Trophoblast cell (in vitro differentiated cells and primary cell): ENCODE data around the gene NCAPD3.

Experiments
- DNase-seq, 2 donors: peaks; one replicate each; pipeline ENCODE4 v3.0.0-alpha.2; 2016
- H2AFZ ChIP-seq: 2 replicates; pipeline ENCODE4 v1.6.1; 2013; ENCODE audit warnings: low read length, moderate library complexity, mild to moderate bottlenecking; ENCODE audit not compliant: insufficient read depth, poor library complexity
- H2AK5ac ChIP-seq: 2 replicates; pipeline ENCODE4 v1.6.1; 2013; ENCODE audit warnings: mild to moderate bottlenecking, low read length
- H2BK120ac ChIP-seq: 2 replicates; pipeline ENCODE4 v1.6.1; 2013; ENCODE audit warnings: low read length, mild to moderate bottlenecking, moderate library complexity; ENCODE audit not compliant: insufficient read depth, poor library complexity
- H2BK12ac ChIP-seq: 2 replicates; pipeline ENCODE4 v1.6.1; 2013; ENCODE audit warnings: mild to moderate bottlenecking, low read length, moderate library complexity
- H2BK5ac ChIP-seq: 2 replicates; pipeline ENCODE4 v1.6.1; 2013; ENCODE audit warnings: low read length, low read depth, moderate library complexity, mild to moderate bottlenecking; ENCODE audit not compliant: poor library complexity
- H3K14ac ChIP-seq: 2 replicates; pipeline ENCODE4 v1.6.1; 2013; ENCODE audit warnings: mild to moderate bottlenecking, low read length
- H3K18ac ChIP-seq: 2 replicates; pipeline ENCODE4 v1.6.1; 2013; ENCODE audit warnings: mild to moderate bottlenecking, low read length
- H3K23ac ChIP-seq: 2 replicates; pipeline ENCODE4 v1.6.1; 2013; ENCODE audit warnings: low read length
- H3K27ac ChIP-seq: 2 replicates; pipeline ENCODE4 v1.5.1; 2013; ENCODE audit warnings: low read depth, mild to moderate bottlenecking, inconsistent platforms, low read length, moderate library complexity
- H3K27me3 ChIP-seq: 2 replicates; pipeline ENCODE4 v1.6.1; 2013; ENCODE audit warnings: inconsistent platforms, mild to moderate bottlenecking, low read length, moderate library complexity; ENCODE audit not compliant: insufficient read depth
- H3K36me3 ChIP-seq, 2 experiments: 1 replicate in 1 of 2; 2 replicates in 1 of 2; pipeline ENCODE4 v1.6.1; 2013; ENCODE audit warnings: low read length in 2 of 2, mild to moderate bottlenecking in 2 of 2, moderate library complexity in 1 of 2; ENCODE audit not compliant: insufficient read depth in 2 of 2, control insufficient read depth in 1 of 2
- H3K4ac ChIP-seq: 2 replicates; pipeline ENCODE4 v1.6.1; 2013; ENCODE audit warnings: low read depth, mild to moderate bottlenecking, low read length, moderate library complexity
- H3K4me1 ChIP-seq, 2 experiments: 1 replicate in 1 of 2; 2 replicates in 1 of 2; pipeline ENCODE4 v1.6.1; 2013; ENCODE audit warnings: low read length in 2 of 2, mild to moderate bottlenecking in 2 of 2, moderate library complexity in 1 of 2; ENCODE audit not compliant: insufficient read depth in 2 of 2, control insufficient read depth in 1 of 2
- H3K4me2 ChIP-seq: 2 replicates; pipeline ENCODE4 v1.6.1; 2013; ENCODE audit warnings: inconsistent platforms, mild to moderate bottlenecking, low read length, moderate library complexity
- H3K4me3 ChIP-seq: 2 replicates; pipeline ENCODE4 v1.5.1; 2013; ENCODE audit warnings: mild to moderate bottlenecking, low read depth, low read length, inconsistent platforms
- H3K79me1 ChIP-seq: one replicate; pipeline ENCODE4 v1.6.1; 2013; ENCODE audit warnings: low read length
- H3K79me2 ChIP-seq: 2 replicates; pipeline ENCODE4 v1.6.1; 2013; ENCODE audit warnings: low read length, mild to moderate bottlenecking; ENCODE audit not compliant: control insufficient read depth, insufficient read depth, poor library complexity
- H3K9ac ChIP-seq: 2 replicates; pipeline ENCODE4 v1.6.1; 2013; ENCODE audit warnings: mild to moderate bottlenecking, low read length
- H3K9me3 ChIP-seq: 2 replicates; pipeline ENCODE4 v1.6.1; 2013; ENCODE audit warnings: low read depth, mild to moderate bottlenecking, control low read depth, inconsistent platforms, low read length; ENCODE audit not compliant: insufficient read depth
- H4K12ac ChIP-seq: 2 replicates; pipeline ENCODE4 v1.6.1; 2013; ENCODE audit warnings: low read depth, mild to moderate bottlenecking, low read length, moderate library complexity
- H4K8ac ChIP-seq: 2 replicates; pipeline ENCODE4 v1.6.1; 2013; ENCODE audit warnings: low read depth, mild to moderate bottlenecking, low read length, moderate library complexity
- H4K91ac ChIP-seq: one replicate; pipeline ENCODE4 v1.6.1; 2013; ENCODE audit warnings: low read depth, mild to moderate bottlenecking, low read length, moderate library complexity
- WGBS: extraction: QIAGEN DNeasy Blood & Tissue Kit; methylation state at CpG from one replicate; pipeline ENCODE4 v1.1.7; 2013; ENCODE audit warnings: missing lambda C conversion rate; ENCODE audit not compliant: insufficient read length, insufficient coverage; ENCODE audit errors: extremely low coverage; 5-methylcytosine and 5-hydroxymethylcytosine counted together

The NCAPD3 gene

DNA sequence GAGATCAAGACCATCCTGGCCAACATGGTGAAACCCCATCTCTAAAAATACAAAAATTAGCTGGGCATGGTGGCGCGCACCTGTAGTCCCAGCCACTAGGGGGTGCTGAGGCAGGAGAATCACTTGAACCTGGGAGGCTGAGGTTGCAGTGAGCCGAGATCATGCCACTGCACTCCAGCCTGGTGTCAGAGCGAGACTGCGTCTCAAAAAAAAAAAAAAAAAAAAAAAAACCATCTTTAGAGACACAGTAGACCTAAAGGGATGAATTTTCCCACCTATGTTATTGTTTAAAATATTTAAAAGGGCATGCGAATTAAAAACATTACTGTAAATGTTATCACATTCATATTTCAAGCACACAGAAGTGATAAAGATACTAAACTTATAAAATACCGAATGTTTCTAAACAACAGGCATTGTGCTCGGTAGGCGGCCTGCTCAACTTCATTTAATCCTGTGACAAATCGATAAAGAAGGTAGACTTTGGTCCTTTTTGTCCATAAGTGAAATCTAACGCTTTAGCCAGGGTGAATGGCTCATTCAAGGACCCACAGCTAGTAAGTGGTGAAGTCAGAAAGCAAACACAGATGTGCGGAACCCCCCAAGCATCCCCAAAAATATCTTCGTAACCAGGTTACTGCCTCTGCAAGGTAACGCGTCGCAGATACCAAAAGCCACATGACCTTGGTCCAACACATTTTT is 16.1 kb downstream of the NCAPD3 start:
- Histone ChIP-seq H3K36me3 (peaks cover 20 to 27% of the 10 kb centered on the region in 2 experiments), H4K12ac (no peak overlapping the region), H2AFZ (no peak overlapping the region), H3K14ac (no peak overlapping the region), H2AK5ac (no peak overlapping the region), H3K79me1 (no peaks in the 10 kb centered on the region), H3K79me2 (no peaks in the 10 kb centered on the region), H3K4me2 (no peak overlapping the region), H4K91ac (no peak overlapping the region), H3K9me3 (no peaks in the 10 kb centered on the region), H3K4ac (no peak overlapping the region), H3K27me3 (no peaks in the 10 kb centered on the region), H3K27ac (no peak overlapping the region), H2BK12ac (no peak overlapping the region), H2BK120ac (no peak overlapping the region), H3K23ac (no peak overlapping the region), H4K8ac (no peak overlapping the region), H3K18ac (no peak overlapping the region), H2BK5ac (no peak overlapping the region), H3K9ac (no peak overlapping the region), H3K4me1 (no peaks in the 10 kb centered on the region), H3K4me3 (no peak overlapping the region)
- no CpG with 5 or more reads among the region's 16 CpGs for WGBS
- peak in 1 of 2 donors; percentile 64 for DNase-seq

DNA sequence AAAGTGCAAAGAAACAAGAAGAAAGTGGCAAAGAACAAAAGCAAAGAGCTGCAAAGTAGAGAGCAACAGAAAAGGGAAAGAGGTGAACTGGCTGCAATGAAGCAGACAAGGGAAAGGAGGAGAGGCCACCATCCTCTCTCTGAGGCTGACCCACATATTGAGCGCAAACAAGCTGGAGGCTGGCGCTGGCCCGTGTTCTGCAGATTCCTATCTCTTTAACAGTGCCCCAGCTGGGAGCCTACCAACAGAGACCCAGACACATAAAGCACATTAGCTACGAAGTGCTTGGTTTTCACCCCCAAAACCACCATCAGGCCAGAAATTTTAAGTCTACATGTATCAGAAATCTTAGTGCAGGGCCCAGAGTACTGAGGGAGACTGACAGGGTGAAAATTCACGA is 17.6 kb downstream of the NCAPD3 start:
- no peak overlapping the region for H2AK5ac ChIP-seq
- WGBS: no CpG with 5 or more reads among the region's 5 CpGs

DNA sequence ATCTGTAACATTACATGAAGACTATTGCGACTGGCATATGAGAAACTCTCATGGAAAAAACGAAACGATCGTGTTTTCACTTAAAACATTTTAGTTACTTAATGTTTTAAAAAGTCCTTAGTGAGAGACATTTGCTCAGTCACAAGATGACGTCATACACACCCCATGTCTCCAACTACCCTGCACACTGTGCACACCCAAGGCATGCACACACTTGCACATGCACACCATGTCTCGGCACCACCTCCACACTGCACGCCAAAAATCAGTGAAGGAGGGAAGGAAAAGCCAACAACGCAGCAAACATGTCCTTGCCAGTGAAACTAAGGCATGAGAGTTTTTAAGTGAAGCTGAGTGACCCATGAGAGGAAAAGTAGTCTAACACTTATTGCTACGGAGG is 18.0 kb downstream of the NCAPD3 start:
- H2AFZ ChIP-seq: no peak overlapping the region
- H3K4me2 ChIP-seq: no peak overlapping the region
- H3K79me2 ChIP-seq: no peaks in the 10 kb centered on the region
- H3K79me1 ChIP-seq: no peaks in the 10 kb centered on the region
- H3K9ac ChIP-seq: no peak overlapping the region
- H4K12ac ChIP-seq: no peak overlapping the region
- no CpG with 5 or more reads among the region's 9 CpGs for WGBS
- no peak overlapping the region for H2AK5ac ChIP-seq
- H3K27ac ChIP-seq: no peak overlapping the region
- H3K4me1 ChIP-seq: no peaks in the 10 kb centered on the region
- H2BK5ac ChIP-seq: no peak overlapping the region
- peak in 1 of 2 donors; percentile 26 for DNase-seq
- no peaks in the 10 kb centered on the region for H3K9me3 ChIP-seq
- no peak overlapping the region for H4K91ac ChIP-seq
- H3K36me3 ChIP-seq: peaks cover 24 to 38% of the 10 kb centered on the region in 2 experiments
- no peak overlapping the region for H3K4ac ChIP-seq
- no peak overlapping the region for H2BK120ac ChIP-seq
- no peak overlapping the region for H3K4me3 ChIP-seq
- H2BK12ac ChIP-seq: no peak overlapping the region
- H3K27me3 ChIP-seq: no peaks in the 10 kb centered on the region
- no peak overlapping the region for H4K8ac ChIP-seq
- no peak overlapping the region for H3K23ac ChIP-seq
- H3K18ac ChIP-seq: no peak overlapping the region
- no peak overlapping the region for H3K14ac ChIP-seq

More for the DNA sequence above, 17.6 kb downstream of the NCAPD3 start:
- H2AFZ ChIP-seq: no peak overlapping the region
- H3K36me3 ChIP-seq: peaks cover 20 to 35% of the 10 kb centered on the region in 2 experiments
- no peak overlapping the region for H2BK12ac ChIP-seq
- H3K4me2 ChIP-seq: no peak overlapping the region
- no peak overlapping the region for H2BK5ac ChIP-seq
- no peak overlapping the region for H4K91ac ChIP-seq
- no peak overlapping the region for H3K14ac ChIP-seq
- H3K4me1 ChIP-seq: no peaks in the 10 kb centered on the region
- H3K18ac ChIP-seq: no peak overlapping the region
- H3K79me2 ChIP-seq: no peaks in the 10 kb centered on the region
- no peaks in the 10 kb centered on the region for H3K27me3 ChIP-seq
- no peak overlapping the region for H3K27ac ChIP-seq
- no peak overlapping the region for H3K4me3 ChIP-seq
- no peak for DNase-seq
- no peak overlapping the region for H3K9ac ChIP-seq
- H2BK120ac ChIP-seq: no peak overlapping the region
- no peaks in the 10 kb centered on the region for H3K79me1 ChIP-seq
- no peak overlapping the region for H4K8ac ChIP-seq
- H3K9me3 ChIP-seq: no peaks in the 10 kb centered on the region
- no peak overlapping the region for H3K23ac ChIP-seq
- no peak overlapping the region for H3K4ac ChIP-seq
- no peak overlapping the region for H4K12ac ChIP-seq

DNA sequence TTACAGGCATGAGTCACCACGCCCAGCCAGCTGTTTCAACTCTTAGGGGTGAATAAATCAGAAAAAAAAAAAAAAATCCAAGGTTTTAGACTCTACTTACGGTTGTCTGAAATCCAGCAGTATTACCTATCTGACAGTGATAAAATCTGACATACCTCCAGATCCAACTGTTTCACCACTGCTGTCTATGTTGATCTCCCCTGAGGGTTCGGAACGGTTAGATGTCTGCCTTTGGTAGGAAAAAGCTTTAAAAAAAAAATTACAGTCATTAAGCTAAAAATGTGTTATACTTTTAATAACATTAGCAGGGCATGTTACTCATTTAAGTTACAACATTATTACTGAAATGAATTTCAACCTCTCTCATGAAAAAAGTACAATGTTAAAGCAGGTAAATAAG is 21.1 kb downstream of the NCAPD3 start:
- no peaks in the 10 kb centered on the region for H3K79me1 ChIP-seq
- peaks cover 20 to 36% of the 10 kb centered on the region in 2 experiments for H3K36me3 ChIP-seq
- H4K8ac ChIP-seq: no peak overlapping the region
- H2AK5ac ChIP-seq: no peak overlapping the region
- no peaks in the 10 kb centered on the region for H3K79me2 ChIP-seq
- H3K9ac ChIP-seq: no peak overlapping the region
- H2AFZ ChIP-seq: no peak overlapping the region
- H3K27me3 ChIP-seq: no peaks in the 10 kb centered on the region
- H3K18ac ChIP-seq: no peak overlapping the region
- no peak overlapping the region for H4K12ac ChIP-seq
- H2BK5ac ChIP-seq: no peak overlapping the region
- peak; percentile 81 to 95 for DNase-seq
- WGBS: no CpG with 5 or more reads among the region's 4 CpGs
- H3K9me3 ChIP-seq: no peaks in the 10 kb centered on the region
- no peak overlapping the region for H3K23ac ChIP-seq
- H4K91ac ChIP-seq: no peak overlapping the region
- no peak overlapping the region for H3K4me2 ChIP-seq
- no peaks in the 10 kb centered on the region for H3K4me1 ChIP-seq
- no peak overlapping the region for H2BK120ac ChIP-seq
- no peak overlapping the region for H3K4ac ChIP-seq
- H3K14ac ChIP-seq: no peak overlapping the region
- no peak overlapping the region for H3K4me3 ChIP-seq
- no peak overlapping the region for H3K27ac ChIP-seq
- H2BK12ac ChIP-seq: no peak overlapping the region
